ENCODE measurements around the gene PHC2.

- no peak for TF ChIP-seq CTCF (IDR thresholded peaks at IDR 0.05; ENCODE audit: insufficient read depth, low read length, poor library complexity, severe bottlenecking)
- no peak for TF ChIP-seq EZH2phosphoT487 (conservative IDR thresholded peaks at IDR 0.05; ENCODE audit: low read length)
Observed at GRCh38 chr1:33430692-33431593, at the start of gene PHC2.
